Motor neuron (in vitro differentiated cells): ENCODE results near the gene PLEKHO2. TPM values are rescaled to one million over a fixed set of nuclear protein-coding genes. Genes with fewer than 3 reads are reported as not detected.
"Not testable (repeated sequence)": the region's sequence is repeated elsewhere in the genome, so short reads cannot be mapped to it uniquely, and the experiment has no call there.

Experiments used
- ATAC-seq, 8 experiments: fragments of 200-7000 bp; cut with Tn5 transposase; replicated peaks in 6 of 8; 2 replicates each; pipeline ENCODE4 v1.8.0; 2021; ENCODE audit warnings: mild to moderate bottlenecking in 8 of 8, moderate library complexity in 8 of 8
- H3K27ac ChIP-seq, 2 donors: fragments of 250-450 bp; sonication (Bioruptor Pico); 2 replicates each; pipeline ENCODE4 v1.9.0; 2021; ENCODE audit warnings: antibody characterized with exemption in 2 of 2, mild to moderate bottlenecking in 2 of 2, moderate library complexity in 1 of 2
- H3K4me1 ChIP-seq, 2 donors: fragments of 250-450 bp; sonication (Bioruptor Pico); replicated peaks in 1 of 2; 2 replicates each; pipeline ENCODE4 v1.6.1; 2021; ENCODE audit warnings: antibody characterized with exemption in 2 of 2, mild to moderate bottlenecking in 2 of 2, moderate library complexity in 1 of 2
- H3K4me3 ChIP-seq, 5 donors: fragments of 250-450 bp; sonication (Bioruptor Pico); 2 replicates each; pipeline ENCODE4 v1.9.0; 2021; ENCODE audit warnings: antibody characterized with exemption in 5 of 5, mild to moderate bottlenecking in 5 of 5, moderate library complexity in 4 of 5
- WGBS, 10 experiments: fragments of 450-650 bp; shearing (Covaris generic); methylation state at CpG; one replicate each; pipeline ENCODE4 v1.0.0; 2022; 5-methylcytosine and 5-hydroxymethylcytosine counted together
- in situ Hi-C, 9 experiments: fragments of 400-800 bp; cut with MboI; loops; one replicate each; pipeline ENCODE4 v1.15.0; 2021; ENCODE audit warnings: low sequenced_read_pairs in 9 of 9, low pct_unique_long_range_greater_than_20kb in 2 of 9; ENCODE audit not compliant: unreplicated experiment in 9 of 9
- total RNA-seq, 8 experiments: library from RNA; unstranded; fragments of 300-600 nt; gene quantifications; 2 replicates each; pipeline versions ENCODE4 v1.2.3 to v1.2.4, GENCODE V29; 2022

Gene PLEKHO2
- total RNA-seq, 8 experiments from 2014 or later = 2.3 to 57.2 (median 6.5) TPM

GRCh38 chr15:64809649-64810496, 31.8 kb upstream of the PLEKHO2 start:
- ATAC-seq = peak; percentile 87 to 92 (median 89)
- H3K27ac ChIP-seq = no peak overlapping the region
- peaks cover 0 to 11% of the 10 kb centered on the region in 2 donors for H3K4me1 ChIP-seq
- in situ Hi-C loops = loop anchor here in 1 of 9 experiments (5.0 kb wide), 1 partner anchor 78 kb away; no protein-coding TSS in a partner anchor
- H3K4me3 ChIP-seq = no peak overlapping the region
- WGBS, 10 experiments = 0 to 82% (median 29%) methylated on average over 1 to 6 of the region's 14 CpGs

GRCh38 chr15:64810497-64811326, 31.0 kb upstream of the PLEKHO2 start:
- in situ Hi-C loops = no loop called here
- H3K27ac ChIP-seq = no peak overlapping the region
- peaks cover 0 to 11% of the 10 kb centered on the region in 2 donors for H3K4me1 ChIP-seq
- WGBS, 10 experiments = 14 to 100% (median 27%) methylated on average over 1 of the region's 6 CpGs; no CpG with 5 or more reads in 6 of the 10 experiments
- H3K4me3 ChIP-seq = no peak overlapping the region
- peak in 3 of 8 experiments; percentile 43 to 56 (median 53) for ATAC-seq

- no peak overlapping the region for H3K27ac ChIP-seq
- in situ Hi-C loops = no loop called here
- peaks cover 0 to 11% of the 10 kb centered on the region in 2 donors for H3K4me1 ChIP-seq
- peak in 4 of 8 experiments; percentile 5 to 54 (median 32) for ATAC-seq
- WGBS, 10 experiments = 67 to 100% (median 88%) methylated on average over 1 to 4 of the region's 6 CpGs; no CpG with 5 or more reads in 4 of the 10 experiments
- no peak overlapping the region for H3K4me3 ChIP-seq
Observed at GRCh38 chr15:64813075-64813474, 28.6 kb upstream of the PLEKHO2 start.

DNA sequence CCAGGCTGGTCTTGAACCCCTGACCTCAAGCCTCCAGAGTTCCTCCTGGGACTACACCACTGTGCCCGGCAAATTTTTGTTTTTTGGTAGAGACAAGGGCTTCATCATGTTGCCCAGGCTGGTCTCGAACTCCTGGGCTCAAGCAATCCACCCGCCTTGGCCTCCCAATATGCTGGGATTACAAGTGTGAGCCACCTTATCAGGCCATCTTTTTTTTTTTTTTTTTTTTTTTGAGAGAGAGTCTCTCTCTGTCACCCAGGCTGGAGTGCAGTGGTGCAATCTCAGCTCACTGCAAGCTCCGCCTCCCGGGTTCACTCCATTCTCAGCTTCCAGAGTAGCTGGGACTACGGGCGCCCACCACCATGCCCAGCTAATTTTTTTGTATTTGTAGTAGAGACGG, 27.4 kb upstream of the PLEKHO2 start:
- in situ Hi-C loops, H3K27ac ChIP-seq, H3K4me1 ChIP-seq, H3K4me3 ChIP-seq, ATAC-seq: not testable (repeated sequence)
- 82 to 100% (median 100%) methylated on average over 1 to 3 of the region's 8 CpGs; no CpG with 5 or more reads in 6 of the 10 experiments for WGBS, 10 experiments

DNA sequence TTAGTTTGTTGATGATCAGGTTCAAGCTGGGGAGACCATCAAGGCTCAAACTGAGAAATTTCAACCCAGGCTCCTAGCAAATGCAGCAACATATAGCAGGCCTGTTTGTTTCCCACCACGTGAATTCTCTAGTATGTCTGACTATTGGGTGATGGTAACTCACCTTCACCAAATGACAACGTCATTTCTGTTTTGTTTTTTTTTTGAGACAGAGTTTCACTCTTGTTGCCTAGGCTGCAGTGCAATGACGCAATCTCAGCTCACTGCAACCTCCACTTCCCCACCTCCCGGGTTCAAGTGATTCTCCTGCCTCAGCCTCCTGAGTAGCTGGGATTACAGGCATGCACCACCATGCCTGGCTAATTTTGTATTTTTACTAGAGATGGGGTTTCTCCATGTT, 26.8 kb upstream of the PLEKHO2 start:
- 50 to 100% (median 90%) methylated on average over 1 to 4 of the region's 4 CpGs; no CpG with 5 or more reads in 1 of the 10 experiments for WGBS, 10 experiments
- H3K4me1 ChIP-seq, H3K27ac ChIP-seq, in situ Hi-C loops, ATAC-seq, H3K4me3 ChIP-seq: not testable (repeated sequence)

DNA sequence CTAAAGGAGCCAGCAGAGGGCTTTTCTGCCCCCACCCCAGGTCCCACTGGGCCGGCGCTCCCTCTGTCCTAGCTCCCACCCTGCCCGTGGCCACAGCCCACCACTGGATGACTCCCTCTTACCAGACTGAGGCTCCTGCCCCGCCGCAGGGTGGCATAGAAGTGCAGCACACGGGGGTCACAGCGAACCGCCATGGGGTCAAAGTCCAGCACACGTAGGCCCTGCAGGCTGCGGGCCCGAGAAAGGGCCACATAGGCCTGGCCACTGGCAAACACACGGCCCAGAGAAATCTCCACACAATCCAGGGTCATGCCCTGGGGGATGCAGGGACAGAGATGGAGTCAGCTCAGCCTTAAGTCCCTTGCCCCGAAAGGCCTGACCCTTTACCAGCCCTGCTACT, 25.3 kb upstream of the PLEKHO2 start:
- no peak for ATAC-seq
- Histone ChIP-seq H3K27ac (no peak overlapping the region), H3K4me1 (no peaks in the 10 kb centered on the region), H3K4me3 (no peak overlapping the region)
- 100% methylated on average over 1 of the region's 13 CpGs; no CpG with 5 or more reads in 9 of the 10 experiments for WGBS, 10 experiments
- in situ Hi-C loops = no loop called here

DNA sequence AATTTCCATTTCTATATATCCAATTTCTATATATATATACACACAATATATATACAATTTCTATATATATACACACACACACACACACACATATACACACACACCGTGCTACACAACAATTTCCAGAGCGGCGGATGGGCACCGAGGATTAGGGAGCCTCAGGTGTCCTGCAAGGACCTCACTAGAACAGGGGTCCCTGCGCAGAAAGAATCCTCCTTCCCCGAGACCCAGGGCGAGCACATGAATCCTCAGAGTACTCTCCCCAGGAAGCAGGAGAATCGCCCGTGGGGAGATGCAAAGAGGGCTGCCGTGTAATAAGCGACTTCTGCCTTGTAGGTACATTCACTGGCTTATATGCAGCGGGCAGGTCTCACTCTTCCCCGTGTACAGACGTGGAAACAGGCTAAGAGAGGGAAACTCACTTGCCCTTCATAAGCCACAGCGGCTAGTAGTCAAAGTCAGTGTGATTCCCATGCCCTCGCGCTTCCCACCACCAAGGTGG, 16.7 kb upstream of the PLEKHO2 start:
- Histone ChIP-seq H3K4me1 (peaks cover 9 to 10% of the 10 kb centered on the region in 2 donors), H3K27ac (no peak overlapping the region)
- ATAC-seq = peak in 5 of 8 experiments; percentile 0 to 6 (median 0)

DNA sequence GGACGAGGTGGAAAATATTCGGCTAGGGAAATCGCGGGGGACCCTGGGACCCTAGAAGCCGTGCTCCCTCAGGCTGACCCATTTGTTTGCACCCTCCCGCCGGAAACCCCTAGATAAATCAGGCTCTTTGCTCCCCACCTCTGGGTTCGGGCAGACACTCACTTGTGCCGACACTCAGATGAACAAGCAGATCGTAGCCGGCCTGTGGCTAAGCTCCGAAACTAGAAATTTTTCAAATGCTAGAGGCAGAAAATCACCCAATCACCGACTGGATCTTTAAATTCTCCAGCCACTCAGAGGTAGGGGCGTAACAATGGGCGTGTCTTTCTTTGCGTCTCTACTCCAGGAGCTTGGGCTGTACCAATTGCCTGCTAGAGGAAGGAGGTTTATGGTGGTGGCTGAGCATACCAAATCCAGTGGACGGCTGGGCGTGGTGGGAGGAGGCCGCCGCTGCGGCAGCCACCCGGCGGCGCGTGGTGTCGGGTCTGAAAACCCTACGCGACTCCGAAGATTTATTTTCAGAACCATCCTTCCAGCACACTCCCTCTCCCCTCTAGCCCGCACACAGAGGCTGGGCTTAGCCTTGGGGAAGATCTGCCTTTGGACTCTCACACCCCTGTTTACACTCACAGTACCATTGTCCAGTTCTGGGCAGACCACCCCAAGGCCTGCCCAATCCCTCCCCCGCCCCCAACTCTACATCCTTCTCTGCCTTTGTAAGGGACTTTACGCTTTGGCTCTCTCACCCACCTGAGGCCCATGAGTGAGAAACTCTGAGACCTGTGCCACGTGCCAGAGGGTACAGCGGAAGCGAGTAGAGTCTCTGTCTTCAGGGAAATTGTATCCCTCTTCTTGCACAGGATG, 16.1 kb upstream of the PLEKHO2 start, which contains the start of gene PIF1:
Gene PIF1 (minus strand): TSS at position 217 of the 864 bp plus-strand sequence. CDS start 1,312 bp downstream, outside the sequence.
- WGBS, 10 experiments = 0 to 20% (median 8%) methylated on average over 1 to 4 of the region's 35 CpGs; no CpG with 5 or more reads in 4 of the 10 experiments
- Histone ChIP-seq H3K4me3 (peak within 1 kb of the TSS; percentile 28 to 43 (median 36)), H3K27ac (peak within 1 kb of the TSS; percentile 24 to 66), H3K4me1 (peaks cover 9 to 10% of the 10 kb centered on the region in 2 donors)
- peak; percentile 89 to 99 (median 97) for ATAC-seq
- in situ Hi-C loops = no loop called here

More for the DNA sequence above, 16.7 kb upstream of the PLEKHO2 start:
- H3K4me3 ChIP-seq = peak overlapping the region; percentile 28 to 43 (median 36)
- 0 to 6% (median 0%) methylated on average over 1 to 10 of the region's 17 CpGs; no CpG with 5 or more reads in 6 of the 10 experiments for WGBS, 10 experiments
- in situ Hi-C loops = no loop called here

DNA sequence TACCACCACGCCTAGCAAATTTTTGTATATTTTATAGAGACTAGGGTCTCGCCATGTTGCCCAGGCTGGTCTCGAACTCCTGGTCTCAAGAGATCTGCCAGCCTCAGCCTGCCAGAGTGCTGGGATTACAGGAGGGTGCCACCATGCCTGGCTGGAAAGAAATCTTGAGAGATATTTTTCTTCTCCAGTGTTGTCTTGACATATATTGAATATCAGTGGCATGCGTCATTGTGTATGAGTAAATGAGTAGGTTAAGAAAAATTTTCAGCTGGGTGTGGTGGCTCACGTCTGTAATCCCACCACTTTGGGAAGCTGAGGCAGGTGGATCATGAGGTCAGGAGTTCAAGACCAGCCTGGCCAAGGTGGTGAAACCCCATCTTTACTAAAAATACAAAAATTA, 12.7 kb upstream of the PLEKHO2 start:
- WGBS, 10 experiments = 58 to 100% (median 96%) methylated on average over 1 to 4 of the region's 5 CpGs; no CpG with 5 or more reads in 1 of the 10 experiments

GRCh38 chr15:64833690-64834089, 8.0 kb upstream of the PLEKHO2 start:
- Histone ChIP-seq H3K4me3 (no peak overlapping the region), H3K27ac (no peak overlapping the region), H3K4me1 (peaks cover 4 to 8% of the 10 kb centered on the region in 2 donors)
- WGBS, 10 experiments = 81 to 100% (median 100%) methylated on average over 1 to 3 of the region's 4 CpGs; no CpG with 5 or more reads in 5 of the 10 experiments
- ATAC-seq = no peak
- in situ Hi-C loops = no loop called here

More for the DNA sequence above, 12.7 kb upstream of the PLEKHO2 start:
- no peak for ATAC-seq
- Histone ChIP-seq H3K4me3 (no peak overlapping the region), H3K4me1 (peaks cover 8 to 9% of the 10 kb centered on the region in 2 donors), H3K27ac (no peak overlapping the region)
- in situ Hi-C loops = no loop called here

DNA sequence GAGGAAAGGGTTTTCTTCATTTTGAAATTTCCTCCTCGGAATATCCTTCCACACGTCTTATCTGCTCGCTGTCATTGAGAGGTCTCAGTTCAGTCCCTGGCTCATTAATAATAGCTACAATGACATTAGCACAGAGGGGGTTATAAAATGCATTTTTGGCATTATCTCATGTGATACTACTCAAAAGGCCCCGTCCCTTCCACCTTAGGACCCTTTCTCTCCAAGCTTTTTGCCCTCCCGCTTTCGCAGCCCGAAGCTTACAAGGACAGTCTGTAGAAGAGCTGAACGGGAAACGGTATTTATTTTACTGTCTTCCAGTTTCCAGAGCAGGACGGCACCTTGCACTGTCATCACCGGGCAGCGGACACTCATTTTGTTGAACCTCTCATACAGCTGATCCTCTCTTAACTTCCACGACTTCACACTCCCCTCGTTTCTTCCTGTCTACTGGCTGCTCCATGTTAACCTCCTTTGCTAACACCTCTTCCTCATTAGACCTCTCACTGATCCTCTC, 5.6 kb upstream of the PLEKHO2 start:
- ATAC-seq = peak in 5 of 8 experiments; percentile 3 to 25 (median 11)
- in situ Hi-C loops = no loop called here
- Histone ChIP-seq H3K4me3 (peak overlapping the region in 2 of 5 donors; percentile 12 to 13), H3K4me1 (peaks cover 7 to 12% of the 10 kb centered on the region in 2 donors), H3K27ac (no peak overlapping the region)
- 0 to 96% (median 41%) methylated on average over 5 to 14 of the region's 14 CpGs; no CpG with 5 or more reads in 4 of the 10 experiments for WGBS, 10 experiments
